OCI-LY1 (cell line): ENCODE measurements around the gene PDE1A.

ENCODE experiments used
- H2AFZ ChIP-seq: fragments of 200-600 bp; sonication (generic), shearing (Covaris generic); 2 replicates; pipeline ENCODE4 v1.6.0; 2014; ENCODE audit warnings: antibody characterized with exemption, mild to moderate bottlenecking, low read length
- H3F3A ChIP-seq: fragments of 200-600 bp; sonication (generic), shearing (Covaris generic); 2 replicates; pipeline ENCODE4 v1.6.0; 2014; ENCODE audit warnings: mild to moderate bottlenecking, antibody characterized with exemption, low read length, moderate library complexity; ENCODE audit not compliant: insufficient read depth
- H3K27ac ChIP-seq: fragments of 200-600 bp; sonication (generic); 2 replicates; pipeline ENCODE4 v1.5.1; 2014; ENCODE audit warnings: low read length, mixed run types, mild to moderate bottlenecking, low read depth; ENCODE audit not compliant: poor library complexity, severe bottlenecking
- H3K27me3 ChIP-seq: fragments of 200-600 bp; sonication (generic); 2 replicates; pipeline ENCODE4 v1.6.0; 2014; ENCODE audit warnings: antibody characterized with exemption, mild to moderate bottlenecking, low read length, moderate library complexity; ENCODE audit not compliant: insufficient read depth
- H3K36me3 ChIP-seq: fragments of 200-600 bp; sonication (generic); 2 replicates; pipeline ENCODE4 v1.6.1; 2014; ENCODE audit warnings: mild to moderate bottlenecking, antibody characterized with exemption, low read length, moderate library complexity, mixed read lengths; ENCODE audit not compliant: insufficient read depth
- H3K4me1 ChIP-seq: fragments of 200-600 bp; sonication (generic); 2 replicates; pipeline ENCODE4 v1.5.1; 2014; ENCODE audit warnings: mild to moderate bottlenecking, low read length, moderate library complexity; ENCODE audit not compliant: insufficient read depth, severe bottlenecking
- H3K4me2 ChIP-seq: fragments of 200-600 bp; sonication (generic), shearing (Covaris generic); 2 replicates; pipeline ENCODE4 v1.6.1; 2014; ENCODE audit warnings: low read length
- H3K4me3 ChIP-seq: fragments of 200-600 bp; sonication (generic); 2 replicates; pipeline ENCODE4 v1.5.1; 2014; ENCODE audit warnings: low read length, low read depth, mild to moderate bottlenecking, mixed read lengths; ENCODE audit not compliant: poor library complexity, severe bottlenecking
- H3K79me2 ChIP-seq: fragments of 200-600 bp; shearing (Covaris generic); 2 replicates; pipeline ENCODE4 v1.6.1; 2016; ENCODE audit warnings: mixed run types, low read length, mixed read lengths; ENCODE audit not compliant: insufficient read depth
- H3K9ac ChIP-seq: fragments of 200-600 bp; sonication (generic), shearing (Covaris generic); 2 replicates; pipeline ENCODE4 v1.6.1; 2014; ENCODE audit warnings: mild to moderate bottlenecking, low read length, mixed read lengths
- H3K9me2 ChIP-seq: fragments of 200-600 bp; sonication (generic), shearing (Covaris generic); 2 replicates; pipeline ENCODE4 v1.6.1; 2014; ENCODE audit warnings: low read depth, mild to moderate bottlenecking, low read length, mixed read lengths
- H3K9me3 ChIP-seq: fragments of 200-600 bp; shearing (Covaris generic); 2 replicates; pipeline ENCODE4 v1.6.1; 2014; ENCODE audit warnings: low read length, mixed read lengths
- H4K20me1 ChIP-seq: fragments of 200-600 bp; sonication (generic), shearing (Covaris generic); 2 replicates; pipeline ENCODE4 v1.6.0; 2016; ENCODE audit warnings: mild to moderate bottlenecking, low read length; ENCODE audit not compliant: insufficient read depth
- CTCF ChIP-seq: fragments of 200-600 bp; sonication (generic), shearing (Covaris generic); IDR thresholded peaks from 2 replicates; pipeline ENCODE4 v1.5.1; 2017; ENCODE audit warnings: mild to moderate bottlenecking, antibody characterized with exemption, low read length, moderate library complexity, mixed read lengths
- EZH2 ChIP-seq: fragments of 200-600 bp; sonication (generic), shearing (Covaris generic); IDR thresholded peaks from 2 replicates; pipeline ENCODE4 v1.8.0; 2017; ENCODE audit warnings: borderline replicate concordance, mixed run types, mild to moderate bottlenecking, antibody characterized with exemption, low read length, moderate library complexity, mixed read lengths

PDE1A gene

GRCh38 chr2:182302174-182302573 is 124.7 kb downstream of the PDE1A start:
- Histone ChIP-seq H3F3A (no peaks in the 10 kb centered on the region), H3K79me2 (no peaks in the 10 kb centered on the region), H3K9me3 (no peaks in the 10 kb centered on the region), H3K4me1 (no peaks in the 10 kb centered on the region), H3K36me3 (no peaks in the 10 kb centered on the region), H4K20me1 (no peaks in the 10 kb centered on the region), H3K27ac (no peak overlapping the region), H3K27me3 (no peaks in the 10 kb centered on the region), H3K9me2 (no peaks in the 10 kb centered on the region), H3K9ac (no peak overlapping the region), H2AFZ (no peak overlapping the region), H3K4me3 (no peak overlapping the region), H3K4me2 (no peak overlapping the region)
- no peak for TF ChIP-seq CTCF
- TF ChIP-seq EZH2: no peak

- Histone ChIP-seq H3K36me3 (no peaks in the 10 kb centered on the region), H3K27ac (no peak overlapping the region)
- TF ChIP-seq CTCF (no peak), EZH2 (no peak)
Measured at GRCh38 chr2:182301093-182301492, 125.7 kb downstream of the PDE1A start.

GRCh38 chr2:182300608-182301007 is 126.2 kb downstream of the PDE1A start:
- no peaks in the 10 kb centered on the region for H3K27me3 ChIP-seq
- H3K4me2 ChIP-seq: no peak overlapping the region
- H3K36me3 ChIP-seq: no peaks in the 10 kb centered on the region
- no peak overlapping the region for H3K9ac ChIP-seq
- no peaks in the 10 kb centered on the region for H4K20me1 ChIP-seq
- no peaks in the 10 kb centered on the region for H3K9me2 ChIP-seq
- no peaks in the 10 kb centered on the region for H3K79me2 ChIP-seq
- H3F3A ChIP-seq: no peaks in the 10 kb centered on the region
- no peaks in the 10 kb centered on the region for H3K4me1 ChIP-seq
- no peak overlapping the region for H3K27ac ChIP-seq
- H3K4me3 ChIP-seq: no peak overlapping the region
- no peak overlapping the region for H2AFZ ChIP-seq
- H3K9me3 ChIP-seq: no peaks in the 10 kb centered on the region
- no peak for TF ChIP-seq CTCF
- no peak for TF ChIP-seq EZH2

More at GRCh38 chr2:182301093-182301492, 125.7 kb downstream of the PDE1A start:
- H3K9me2 ChIP-seq: no peaks in the 10 kb centered on the region
- H3K4me2 ChIP-seq: no peak overlapping the region
- H3F3A ChIP-seq: no peaks in the 10 kb centered on the region
- H3K79me2 ChIP-seq: no peaks in the 10 kb centered on the region
- H3K27me3 ChIP-seq: no peaks in the 10 kb centered on the region
- H3K9ac ChIP-seq: no peak overlapping the region
- H4K20me1 ChIP-seq: no peaks in the 10 kb centered on the region
- H3K9me3 ChIP-seq: no peaks in the 10 kb centered on the region
- H3K4me1 ChIP-seq: no peaks in the 10 kb centered on the region
- no peak overlapping the region for H2AFZ ChIP-seq
- H3K4me3 ChIP-seq: no peak overlapping the region
